Measurements from ENCODE around the gene EDA2R. TPM values are rescaled to one million over a fixed set of nuclear protein-coding genes. Genes with fewer than 3 reads are reported as not detected.

The EDA2R gene
- polyA plus RNA-seq, 1 donor (not counting 4 experiments of a cell fraction or from before 2014, with no cell fraction given), result 3.7 TPM

DNA sequence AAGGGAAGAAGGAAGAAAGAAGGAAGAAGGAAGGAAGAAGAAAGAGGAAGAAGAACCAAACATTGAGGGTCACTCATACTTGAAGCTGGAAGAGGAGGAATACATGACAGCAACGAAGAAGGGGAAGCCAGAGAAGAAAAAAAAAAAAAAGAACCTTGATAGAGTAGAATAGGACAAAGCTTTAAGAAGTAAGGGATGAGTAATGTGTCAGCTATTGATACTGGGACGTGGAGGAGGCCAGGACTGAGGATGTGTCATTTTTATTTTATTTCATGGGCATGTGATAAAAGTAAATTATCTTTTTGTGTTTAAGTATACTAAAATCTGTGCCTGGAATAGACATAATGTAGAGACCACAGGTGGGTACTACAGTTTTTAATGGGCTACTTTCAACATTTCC is 6.4 kb downstream of the EDA2R start:
- Histone ChIP-seq H3K9me1 (ENCODE audit: control insufficient read depth, extremely low read depth, insufficient read depth, low read length) (no peaks in the 10 kb centered on the region), H3K9me3 (ENCODE audit: control insufficient read depth, low read depth, low read length) (no peaks in the 10 kb centered on the region), H3K79me2 (ENCODE audit: control insufficient read depth, insufficient read depth, low read length) (no peaks in the 10 kb centered on the region), H3K27me3 (ENCODE audit: control insufficient read depth, extremely low read depth, insufficient read depth, low read length) (no peaks in the 10 kb centered on the region), H3K27ac (ENCODE audit: control insufficient read depth, insufficient read depth, low read length) (no peak overlapping the region), H3K4me1 (ENCODE audit: control insufficient read depth, extremely low read depth, insufficient read depth, low read length) (no peaks in the 10 kb centered on the region), H3K36me3 (ENCODE audit: control insufficient read depth in 2 of 2, extremely low read depth in 1 of 2, insufficient read depth in 2 of 2, low read length in 2 of 2) (no peaks in the 10 kb centered on the region), H2AFZ (ENCODE audit: control insufficient read depth, low read length) (no peak overlapping the region), H3K9ac (ENCODE audit: control insufficient read depth, extremely low read depth, insufficient read depth, low read length) (no peak overlapping the region), H3K4me3 (ENCODE audit: control insufficient read depth in 2 of 3, extremely low read depth in 1 of 3, insufficient read depth in 2 of 3, low read depth in 1 of 3, low read length in 3 of 3) (no peak overlapping the region), H3K4me2 (ENCODE audit: control insufficient read depth, extremely low read depth, insufficient read depth, low read depth, low read length) (no peak overlapping the region), H4K20me1 (ENCODE audit: control insufficient read depth, extremely low read depth, insufficient read depth, low read length) (no peaks in the 10 kb centered on the region)
- DNase-seq (ENCODE audit: low read depth, low spot score) (no peak), FAIRE-seq (no peak)
- TF ChIP-seq, protein P1, sequence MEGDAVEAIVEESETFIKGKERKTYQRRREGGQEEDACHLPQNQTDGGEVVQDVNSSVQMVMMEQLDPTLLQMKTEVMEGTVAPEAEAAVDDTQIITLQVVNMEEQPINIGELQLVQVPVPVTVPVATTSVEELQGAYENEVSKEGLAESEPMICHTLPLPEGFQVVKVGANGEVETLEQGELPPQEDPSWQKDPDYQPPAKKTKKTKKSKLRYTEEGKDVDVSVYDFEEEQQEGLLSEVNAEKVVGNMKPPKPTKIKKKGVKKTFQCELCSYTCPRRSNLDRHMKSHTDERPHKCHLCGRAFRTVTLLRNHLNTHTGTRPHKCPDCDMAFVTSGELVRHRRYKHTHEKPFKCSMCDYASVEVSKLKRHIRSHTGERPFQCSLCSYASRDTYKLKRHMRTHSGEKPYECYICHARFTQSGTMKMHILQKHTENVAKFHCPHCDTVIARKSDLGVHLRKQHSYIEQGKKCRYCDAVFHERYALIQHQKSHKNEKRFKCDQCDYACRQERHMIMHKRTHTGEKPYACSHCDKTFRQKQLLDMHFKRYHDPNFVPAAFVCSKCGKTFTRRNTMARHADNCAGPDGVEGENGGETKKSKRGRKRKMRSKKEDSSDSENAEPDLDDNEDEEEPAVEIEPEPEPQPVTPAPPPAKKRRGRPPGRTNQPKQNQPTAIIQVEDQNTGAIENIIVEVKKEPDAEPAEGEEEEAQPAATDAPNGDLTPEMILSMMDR (optimal IDR thresholded peaks at IDR 0.05 in 1 of 3, IDR thresholded peaks at IDR 0.05 in 1 of 3, conservative IDR thresholded peaks at IDR 0.05 in 1 of 3; ENCODE audit: extremely low read depth in 1 of 3, insufficient read depth in 2 of 3, low read length in 3 of 3), result no peak
- no peak for TF ChIP-seq EZH2 (IDR thresholded peaks at IDR 0.05; ENCODE audit: low read length)
- dilution Hi-C loops (cut with MboI; ENCODE audit: extremely low pct_ligation_motif_present, low sequenced_read_pairs), result no loop called here

GRCh38 chrX:66625525-66625924 is 13.4 kb downstream of the EDA2R start:
- TF ChIP-seq, protein P1 (optimal IDR thresholded peaks at IDR 0.05 in 1 of 3, IDR thresholded peaks at IDR 0.05 in 1 of 3, conservative IDR thresholded peaks at IDR 0.05 in 1 of 3; ENCODE audit: extremely low read depth in 1 of 3, insufficient read depth in 2 of 3, low read length in 3 of 3), result no peak
- TF ChIP-seq EZH2 (IDR thresholded peaks at IDR 0.05; ENCODE audit: low read length), result no peak
- H3K9me3 ChIP-seq (ENCODE audit: control insufficient read depth, low read depth, low read length), result no peaks in the 10 kb centered on the region
- H3K27ac ChIP-seq (ENCODE audit: control insufficient read depth, insufficient read depth, low read length), result no peak overlapping the region
- no peak overlapping the region for H3K9ac ChIP-seq (ENCODE audit: control insufficient read depth, extremely low read depth, insufficient read depth, low read length)
- no peak overlapping the region for H2AFZ ChIP-seq (ENCODE audit: control insufficient read depth, low read length)
- no peaks in the 10 kb centered on the region for H3K27me3 ChIP-seq (ENCODE audit: control insufficient read depth, extremely low read depth, insufficient read depth, low read length)
- dilution Hi-C loops (cut with MboI; ENCODE audit: extremely low pct_ligation_motif_present, low sequenced_read_pairs), result no loop called here
- no peaks in the 10 kb centered on the region for H3K36me3 ChIP-seq (ENCODE audit: control insufficient read depth in 2 of 2, extremely low read depth in 1 of 2, insufficient read depth in 2 of 2, low read length in 2 of 2)
- DNase-seq (ENCODE audit: low read depth, low spot score) (no peak), FAIRE-seq (no peak)
- no peak overlapping the region for H3K4me2 ChIP-seq (ENCODE audit: control insufficient read depth, extremely low read depth, insufficient read depth, low read depth, low read length)
- H3K79me2 ChIP-seq (ENCODE audit: control insufficient read depth, insufficient read depth, low read length), result peaks cover 5% of the 10 kb centered on the region
- no peaks in the 10 kb centered on the region for H3K9me1 ChIP-seq (ENCODE audit: control insufficient read depth, extremely low read depth, insufficient read depth, low read length)
- H3K4me1 ChIP-seq (ENCODE audit: control insufficient read depth, extremely low read depth, insufficient read depth, low read length), result no peaks in the 10 kb centered on the region
- H4K20me1 ChIP-seq (ENCODE audit: control insufficient read depth, extremely low read depth, insufficient read depth, low read length), result no peaks in the 10 kb centered on the region
- H3K4me3 ChIP-seq (ENCODE audit: control insufficient read depth in 2 of 3, extremely low read depth in 1 of 3, insufficient read depth in 2 of 3, low read depth in 1 of 3, low read length in 3 of 3), result no peak overlapping the region
